H1 (cell line): ENCODE results near the gene TOGARAM1. TPM values are rescaled to one million over a fixed set of nuclear protein-coding genes. Genes with fewer than 3 reads are reported as not detected.

ENCODE experiments used
- CTBP2 ChIP-seq: IDR thresholded peaks from 2 replicates; pipeline ENCODE4 v1.7.0; 2011; ENCODE audit warnings: borderline replicate concordance, mild to moderate bottlenecking, moderate library complexity, mixed read lengths, low read length; ENCODE audit not compliant: insufficient read depth, insufficient read length
- SP2 ChIP-seq: IDR thresholded peaks from 2 replicates; pipeline ENCODE4 v1.6.1; 2012; ENCODE audit warnings: mild to moderate bottlenecking, low read length, inconsistent platforms
- polyA plus RNA-seq, 7 experiments: library from polyadenylated mRNA; depleted of rRNA in 3 of 7; stranded (reverse) in 5 of 7; unstranded in 2 of 7; fragments of >200 nt in 5 of 7; fragments of 200-250 nt in 2 of 7; gene quantifications; 1 replicate in 5 of 7; 2 replicates in 1 of 7; 4 replicates in 1 of 7; pipeline versions ENCODE4 v1.2.1 to v1.2.3, GENCODE V29; 2011 to 2013; ENCODE audit warnings: missing spikeins in 2 of 7, mixed read lengths in 2 of 7
- total RNA-seq: library from RNA; stranded (reverse); fragmentation: NEBNext Ultra II Directional; extraction: Animal tissue kit (Norgen Biotek cat#: 25700); gene quantifications from 2 replicates; pipeline ENCODE4 v1.2.1, GENCODE V29; 2021

The TOGARAM1 gene
- total and polyA plus RNA-seq, 2 of the 8 experiments (the other 6 are each of a cell fraction or from before 2014, with no cell fraction given), result 2.5 to 6.8 TPM

- no peak for TF ChIP-seq CTBP2
- TF ChIP-seq SP2, result no peak
- TF ChIP-seq, all 59 proteins: peak for 0
Measured at GRCh38 chr14:45114327-45114726, 152.3 kb downstream of the TOGARAM1 start (continued).
